ENCODE measurements around the gene NCBP1.

DNA sequence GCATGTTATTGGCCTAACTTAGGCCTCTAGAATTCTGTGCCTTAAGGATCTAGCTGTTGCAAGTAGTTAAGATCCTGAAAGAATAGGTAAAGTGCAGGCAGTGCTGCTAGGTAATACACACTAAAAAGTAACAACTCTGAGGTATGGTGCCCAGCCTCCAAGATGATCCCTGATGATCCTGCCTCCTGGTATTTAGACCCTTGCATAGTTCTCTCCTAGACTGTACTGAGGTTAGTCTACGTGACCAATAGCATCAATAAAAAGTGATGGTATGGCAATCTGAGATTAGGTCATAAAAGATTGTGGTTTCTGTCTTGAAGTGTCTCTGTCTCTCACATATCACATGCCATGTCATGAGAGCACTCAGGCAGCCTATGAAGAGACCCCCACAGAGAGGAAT, 9.7 kb upstream of the NCBP1 start:
- no peak for TF ChIP-seq YY1 (IDR thresholded peaks at IDR 0.05; ENCODE audit: insufficient read depth, insufficient read length)
- no peak for TF ChIP-seq ZNF274 (IDR thresholded peaks at IDR 0.05; ENCODE audit: low read depth, low read length)

Data from NT2/D1 (cell line).